ENCODE measurements around the gene AP3B2.
"Not testable (repeated sequence)": the region's sequence is repeated elsewhere in the genome, so short reads cannot be mapped to it uniquely, and the experiment has no call there.

Gene AP3B2

GRCh38 chr15:82712036-82712435 is 2.4 kb upstream of the AP3B2 start:
- no peak overlapping the region for H3K27ac ChIP-seq (ENCODE audit: low read length)
- H2AFZ ChIP-seq (ENCODE audit: low read depth, low read length): no peak overlapping the region
- DNase-seq (no peak), ATAC-seq (ENCODE audit: insufficient read depth, low read depth) (no peak)
- no peaks in the 10 kb centered on the region for H3K4me1 ChIP-seq (ENCODE audit: insufficient read depth, low read length)
- TF ChIP-seq, protein P1, sequence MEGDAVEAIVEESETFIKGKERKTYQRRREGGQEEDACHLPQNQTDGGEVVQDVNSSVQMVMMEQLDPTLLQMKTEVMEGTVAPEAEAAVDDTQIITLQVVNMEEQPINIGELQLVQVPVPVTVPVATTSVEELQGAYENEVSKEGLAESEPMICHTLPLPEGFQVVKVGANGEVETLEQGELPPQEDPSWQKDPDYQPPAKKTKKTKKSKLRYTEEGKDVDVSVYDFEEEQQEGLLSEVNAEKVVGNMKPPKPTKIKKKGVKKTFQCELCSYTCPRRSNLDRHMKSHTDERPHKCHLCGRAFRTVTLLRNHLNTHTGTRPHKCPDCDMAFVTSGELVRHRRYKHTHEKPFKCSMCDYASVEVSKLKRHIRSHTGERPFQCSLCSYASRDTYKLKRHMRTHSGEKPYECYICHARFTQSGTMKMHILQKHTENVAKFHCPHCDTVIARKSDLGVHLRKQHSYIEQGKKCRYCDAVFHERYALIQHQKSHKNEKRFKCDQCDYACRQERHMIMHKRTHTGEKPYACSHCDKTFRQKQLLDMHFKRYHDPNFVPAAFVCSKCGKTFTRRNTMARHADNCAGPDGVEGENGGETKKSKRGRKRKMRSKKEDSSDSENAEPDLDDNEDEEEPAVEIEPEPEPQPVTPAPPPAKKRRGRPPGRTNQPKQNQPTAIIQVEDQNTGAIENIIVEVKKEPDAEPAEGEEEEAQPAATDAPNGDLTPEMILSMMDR (IDR thresholded peaks at IDR 0.05; ENCODE audit: borderline replicate concordance, extremely low read depth, low read length, poor library complexity, severe bottlenecking): no peak
- no peak for TF ChIP-seq EZH2 (IDR thresholded peaks at IDR 0.05; ENCODE audit: borderline replicate concordance, low read depth, low read length, severe bottlenecking)
- no peak overlapping the region for H3K4me2 ChIP-seq (ENCODE audit: insufficient read depth, low read length)
- H3K36me3 ChIP-seq (ENCODE audit: insufficient read depth, low read length): no peaks in the 10 kb centered on the region
- H3K9me3 ChIP-seq (ENCODE audit: insufficient read depth, low read length, severe bottlenecking): no peaks in the 10 kb centered on the region
- no peaks in the 10 kb centered on the region for H3K27me3 ChIP-seq (ENCODE audit: insufficient read depth, low read length, poor library complexity)
- H3K4me3 ChIP-seq (ENCODE audit: low read depth in 1 of 2, low read length in 2 of 2): no peak overlapping the region
- no peak overlapping the region for H3K9ac ChIP-seq (ENCODE audit: low read depth, low read length)
- H4K20me1 ChIP-seq (ENCODE audit: insufficient read depth, low read length): no peaks in the 10 kb centered on the region
- H3K79me2 ChIP-seq (ENCODE audit: insufficient read depth, low read length): no peaks in the 10 kb centered on the region

GRCh38 chr15:82710926-82711490 is 1.3 kb upstream of the AP3B2 start:
- Histone ChIP-seq H4K20me1 (ENCODE audit: insufficient read depth, low read length) (no peaks in the 10 kb centered on the region), H3K27me3 (ENCODE audit: insufficient read depth, low read length, poor library complexity) (no peaks in the 10 kb centered on the region), H3K4me3 (ENCODE audit: low read depth in 1 of 2, low read length in 2 of 2) (no peak overlapping the region), H3K79me2 (ENCODE audit: insufficient read depth, low read length) (no peaks in the 10 kb centered on the region), H3K27ac (ENCODE audit: low read length) (no peak overlapping the region), H3K9me3 (ENCODE audit: insufficient read depth, low read length, severe bottlenecking) (no peaks in the 10 kb centered on the region), H3K4me2 (ENCODE audit: insufficient read depth, low read length) (no peak overlapping the region), H3K36me3 (ENCODE audit: insufficient read depth, low read length) (no peaks in the 10 kb centered on the region), H3K9ac (ENCODE audit: low read depth, low read length) (no peak overlapping the region), H3K4me1 (ENCODE audit: insufficient read depth, low read length) (no peaks in the 10 kb centered on the region), H2AFZ (ENCODE audit: low read depth, low read length) (no peak overlapping the region)
- DNase-seq (no peak), ATAC-seq (ENCODE audit: insufficient read depth, low read depth) (no peak)
- no peak for TF ChIP-seq EZH2 (IDR thresholded peaks at IDR 0.05; ENCODE audit: borderline replicate concordance, low read depth, low read length, severe bottlenecking)
- TF ChIP-seq, protein P1 (IDR thresholded peaks at IDR 0.05; ENCODE audit: borderline replicate concordance, extremely low read depth, low read length, poor library complexity, severe bottlenecking): no peak

- H3K9me3 ChIP-seq (ENCODE audit: insufficient read depth, low read length, severe bottlenecking): no peaks in the 10 kb centered on the region
- no peak overlapping the region for H3K9ac ChIP-seq (ENCODE audit: low read depth, low read length)
- no peak for DNase-seq
- H3K4me1 ChIP-seq (ENCODE audit: insufficient read depth, low read length): no peaks in the 10 kb centered on the region
- no peak for ATAC-seq (ENCODE audit: insufficient read depth, low read depth)
- no peaks in the 10 kb centered on the region for H3K27me3 ChIP-seq (ENCODE audit: insufficient read depth, low read length, poor library complexity)
- H3K4me3 ChIP-seq (ENCODE audit: low read depth in 1 of 2, low read length in 2 of 2): no peak overlapping the region
- TF ChIP-seq EZH2 (IDR thresholded peaks at IDR 0.05; ENCODE audit: borderline replicate concordance, low read depth, low read length, severe bottlenecking): no peak
- TF ChIP-seq, protein P1 (IDR thresholded peaks at IDR 0.05; ENCODE audit: borderline replicate concordance, extremely low read depth, low read length, poor library complexity, severe bottlenecking): no peak
- no peak overlapping the region for H2AFZ ChIP-seq (ENCODE audit: low read depth, low read length)
- no peaks in the 10 kb centered on the region for H4K20me1 ChIP-seq (ENCODE audit: insufficient read depth, low read length)
- no peak overlapping the region for H3K27ac ChIP-seq (ENCODE audit: low read length)
- H3K4me2 ChIP-seq (ENCODE audit: insufficient read depth, low read length): no peak overlapping the region
- no peaks in the 10 kb centered on the region for H3K36me3 ChIP-seq (ENCODE audit: insufficient read depth, low read length)
- H3K79me2 ChIP-seq (ENCODE audit: insufficient read depth, low read length): no peaks in the 10 kb centered on the region
Measured at GRCh38 chr15:82710208-82710555, 507 bp upstream of the AP3B2 start.

DNA sequence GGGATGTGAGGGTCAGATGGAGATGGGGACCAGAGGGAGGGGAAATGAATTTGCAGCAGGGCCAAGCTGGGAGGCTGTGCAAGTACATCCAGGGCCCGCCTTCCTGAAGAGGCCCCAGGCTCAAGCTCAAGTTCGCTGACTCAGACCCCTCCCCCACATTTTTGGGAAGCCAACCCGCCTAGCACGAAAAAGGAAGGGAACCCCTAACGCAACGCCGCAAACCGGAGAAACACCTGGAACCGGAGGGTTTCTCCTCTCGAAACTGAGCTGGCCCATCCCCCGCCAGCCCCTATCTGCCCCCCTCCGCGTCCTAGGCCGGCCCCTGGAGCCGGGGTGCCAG is 624 bp downstream of the AP3B2 start:
- no peak for DNase-seq
- Histone ChIP-seq H3K9ac (ENCODE audit: low read depth, low read length) (no peak overlapping the region), H2AFZ (ENCODE audit: low read depth, low read length) (no peak overlapping the region)

DNA sequence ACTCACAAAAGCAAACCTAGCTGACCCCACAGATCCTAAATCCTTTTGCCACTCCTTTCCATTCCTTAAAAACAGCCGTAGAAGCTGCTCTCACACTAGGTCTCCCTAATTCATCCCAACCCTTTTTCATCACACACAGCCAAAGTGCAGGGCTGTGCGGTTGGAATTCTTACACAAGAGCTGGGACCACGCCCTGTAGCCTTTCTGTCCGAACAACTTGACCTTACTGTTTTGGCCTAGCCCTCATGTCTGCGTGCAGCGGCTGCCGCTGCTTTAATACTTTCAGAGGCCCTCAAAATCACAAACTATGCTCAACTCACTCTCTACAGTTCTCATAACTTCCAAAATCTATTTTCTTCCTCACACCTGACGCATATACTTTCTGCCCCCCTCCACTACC is 3.8 kb downstream of the AP3B2 start:
- not testable (repeated sequence) for H3K4me3 ChIP-seq (ENCODE audit: low read depth in 1 of 2, low read length in 2 of 2); H3K9ac ChIP-seq (ENCODE audit: low read depth, low read length); H3K9me3 ChIP-seq (ENCODE audit: insufficient read depth, low read length, severe bottlenecking); H3K27ac ChIP-seq (ENCODE audit: low read length); DNase-seq; H3K4me2 ChIP-seq (ENCODE audit: insufficient read depth, low read length); H3K79me2 ChIP-seq (ENCODE audit: insufficient read depth, low read length); H3K4me1 ChIP-seq (ENCODE audit: insufficient read depth, low read length); H3K36me3 ChIP-seq (ENCODE audit: insufficient read depth, low read length); ATAC-seq (ENCODE audit: insufficient read depth, low read depth); H3K27me3 ChIP-seq (ENCODE audit: insufficient read depth, low read length, poor library complexity); H4K20me1 ChIP-seq (ENCODE audit: insufficient read depth, low read length); H2AFZ ChIP-seq (ENCODE audit: low read depth, low read length)

More for the DNA sequence above, 624 bp downstream of the AP3B2 start:
- Histone ChIP-seq H3K9me3 (ENCODE audit: insufficient read depth, low read length, severe bottlenecking) (no peaks in the 10 kb centered on the region), H3K4me1 (ENCODE audit: insufficient read depth, low read length) (no peaks in the 10 kb centered on the region), H3K4me2 (ENCODE audit: insufficient read depth, low read length) (no peak overlapping the region), H3K27me3 (ENCODE audit: insufficient read depth, low read length, poor library complexity) (no peaks in the 10 kb centered on the region), H3K27ac (ENCODE audit: low read length) (no peak overlapping the region), H3K79me2 (ENCODE audit: insufficient read depth, low read length) (no peaks in the 10 kb centered on the region), H4K20me1 (ENCODE audit: insufficient read depth, low read length) (no peaks in the 10 kb centered on the region), H3K4me3 (ENCODE audit: low read depth in 1 of 2, low read length in 2 of 2) (no peak overlapping the region), H3K36me3 (ENCODE audit: insufficient read depth, low read length) (no peaks in the 10 kb centered on the region)
- ATAC-seq (ENCODE audit: insufficient read depth, low read depth): no peak
- TF ChIP-seq, protein P1 (IDR thresholded peaks at IDR 0.05; ENCODE audit: borderline replicate concordance, extremely low read depth, low read length, poor library complexity, severe bottlenecking): no peak
- TF ChIP-seq EZH2 (IDR thresholded peaks at IDR 0.05; ENCODE audit: borderline replicate concordance, low read depth, low read length, severe bottlenecking): no peak
